Right lobe of liver (tissue), 6 donors: ENCODE data around the gene CYSTM1. TPM values are rescaled to one million over a fixed set of nuclear protein-coding genes. Genes with fewer than 3 reads are reported as not detected.
A peak's percentile ranks its signal among the peaks of the same experiment; 100 is the strongest.

ENCODE experiments used
- ATAC-seq, 4 donors: fragments of 200-7000 bp; cut with Tn5 transposase; one replicate each; pipeline ENCODE4 v1.9.1; 2020; ENCODE audit warnings: mild to moderate bottlenecking in 4 of 4, moderate library complexity in 4 of 4
- DNase-seq, 3 donors: peaks; one replicate each; pipeline ENCODE4 v3.0.0-alpha.2; 2020
- H3K27ac ChIP-seq, 3 donors: fragments of 200-600 bp; one replicate each; pipeline ENCODE4 v1.8.0; 2022
- H3K27me3 ChIP-seq, 2 donors: fragments of 200-600 bp; one replicate each; pipeline ENCODE4 v1.8.0; 2022
- H3K36me3 ChIP-seq, 4 donors: fragments of 200-600 bp; sonication (generic) in 1 of 4; one replicate each; pipeline versions ENCODE4 v1.5.1 to v1.8.0; 2017 to 2022; ENCODE audit warnings: control low read depth in 1 of 4
- H3K4me1 ChIP-seq, 4 donors: fragments of 200-600 bp; sonication (generic) in 1 of 4; one replicate each; pipeline versions ENCODE4 v1.5.1 to v1.8.0; 2017 to 2022; ENCODE audit warnings: control low read depth in 1 of 4
- H3K4me3 ChIP-seq, 3 donors: fragments of 200-600 bp; one replicate each; pipeline ENCODE4 v1.8.0; 2022
- H3K9me3 ChIP-seq, 4 donors: fragments of 200-600 bp; sonication (generic) in 1 of 4; one replicate each; pipeline versions ENCODE4 v1.5.1 to v1.8.0; 2017 to 2022; ENCODE audit warnings: control low read depth in 1 of 4
- CTCF ChIP-seq, 4 donors: fragments of 200-600 bp in 3 of 4; fragments of 450-650 bp in 1 of 4; IDR thresholded peaks; one replicate each; pipeline versions ENCODE4 v1.5.1 to v1.8.0; 2016 to 2022; ENCODE audit warnings: antibody characterized with exemption in 4 of 4, mild to moderate bottlenecking in 2 of 4
- POLR2A ChIP-seq: fragments of 450-650 bp; IDR thresholded peaks from one replicate; pipeline ENCODE4 v1.6.1; 2017; ENCODE audit warnings: antibody characterized with exemption, mild to moderate bottlenecking
- WGBS: methylation state at CpG from one replicate; pipeline ENCODE4 v1.1.6; 2018; ENCODE audit warnings: low coverage, low lambda C conversion rate; ENCODE audit not compliant: insufficient coverage; ENCODE audit errors: missing lambda C conversion rate; 5-methylcytosine and 5-hydroxymethylcytosine counted together
- intact Hi-C, 2 donors: fragments of 100-400 bp; cut with DNase I; formaldehyde crosslinking; loops; one replicate each; pipeline versions ENCODE4 v1.11.2 to v1.14.1; 2022
- total RNA-seq, 6 experiments: library from RNA; depleted of rRNA in 2 of 6; stranded (reverse); fragments of >200 nt in 2 of 6; fragmentation: NEBNext Ultra II Directional in 3 of 6; extraction: Animal tissue kit (Norgen Biotek cat#: 25700) in 3 of 6; gene quantifications; one replicate each; pipeline versions ENCODE4 v1.1.0 to v1.2.4, GENCODE V29; 2016 to 2023
- donor health status: DM: no; HTN: yes; CAD: no.
- donor health status: DM: no; HTN: no; CAD: no.
- donor health status: DM: no; HTN: no; CAD: no.
- donor health status: DM: no; HTN: yes; CAD: no.
- donor health status: DM: no; HTN: yes; CAD: no.

The CYSTM1 gene
- total RNA-seq, 6 experiments from 2014 or later: 15.5 to 78.0 (median 29.8) TPM

DNA sequence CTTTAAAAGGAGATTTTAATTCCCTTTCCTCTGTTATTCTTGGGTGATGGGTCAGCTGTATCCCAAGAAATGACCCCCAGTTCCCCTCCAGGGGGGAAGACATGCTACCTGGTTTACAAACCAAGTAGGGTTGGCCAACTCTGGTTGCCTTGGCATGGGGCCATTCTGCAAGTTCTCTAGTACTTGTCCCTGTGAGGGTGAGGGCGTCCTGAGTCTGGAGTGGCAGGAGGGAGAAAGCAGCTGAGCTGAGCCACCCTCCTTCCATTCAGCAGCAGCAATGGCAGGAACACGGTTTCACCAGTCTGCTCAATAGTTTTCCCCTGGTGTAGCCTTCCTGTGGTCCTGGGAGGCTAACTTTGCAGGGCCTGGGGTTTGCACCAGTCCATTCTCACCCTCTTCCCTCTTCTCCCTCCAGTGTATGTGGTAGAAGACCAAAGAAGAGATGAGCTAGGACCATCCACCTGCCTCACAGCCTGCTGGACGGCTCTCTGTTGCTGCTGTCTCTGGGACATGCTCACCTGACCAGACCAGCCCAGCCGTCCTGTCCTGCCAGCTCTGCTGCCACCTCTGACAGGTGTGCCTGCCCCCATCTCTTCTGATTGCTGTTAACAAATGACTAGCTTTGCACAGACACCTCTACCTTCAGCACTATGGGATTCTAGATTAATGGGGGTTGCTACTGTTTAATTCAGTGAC is 68.0 kb downstream of the CYSTM1 start:
- intact Hi-C loops: loop anchor here (5.0 kb wide), 2 partner anchors 99 to 114 kb away; no protein-coding TSS in a partner anchor
- WGBS: 67% methylated on average over 2 of the region's 4 CpGs
- Histone ChIP-seq H3K27me3 (no peaks in the 10 kb centered on the region), H3K36me3 (peaks cover 0 to 8% (median 3%) of the 10 kb centered on the region in 4 donors), H3K9me3 (no peaks in the 10 kb centered on the region), H3K4me1 (peaks cover 0 to 20% (median 6%) of the 10 kb centered on the region in 4 donors), H3K4me3 (no peak overlapping the region), H3K27ac (no peak overlapping the region)
- ATAC-seq (no peak), DNase-seq (peak in 1 of 3 donors; percentile 71)
- TF ChIP-seq POLR2A (no peak), CTCF (IDR thresholded peaks at IDR 0.05) (no peak)

DNA sequence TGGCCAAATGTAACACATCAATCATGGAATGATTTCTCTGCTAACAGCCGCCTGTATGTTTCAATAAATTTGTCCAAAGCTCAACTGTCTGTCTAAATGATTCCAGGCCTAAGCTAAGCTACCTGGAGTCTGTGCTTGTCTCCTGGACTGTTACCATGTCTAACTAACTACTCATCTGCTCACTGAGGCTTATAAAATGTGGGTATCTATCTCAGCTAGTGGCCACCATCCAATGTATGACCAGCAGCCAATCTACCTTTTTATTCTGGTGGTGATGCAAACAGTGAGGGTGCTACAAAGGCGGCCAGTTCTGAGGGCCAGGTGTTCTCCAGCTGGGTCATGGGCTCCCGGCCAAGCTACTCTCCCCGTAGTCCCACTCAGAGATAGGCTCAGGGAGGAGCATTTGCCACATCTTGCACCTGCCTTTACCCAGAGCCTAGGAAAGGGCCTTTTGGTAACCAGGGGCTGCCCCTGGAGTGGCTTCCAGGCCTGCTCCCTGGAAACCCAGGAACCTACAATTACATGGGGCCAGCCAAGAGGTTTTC is 68.8 kb downstream of the CYSTM1 start:
- Histone ChIP-seq H3K4me3 (no peak overlapping the region), H3K9me3 (no peaks in the 10 kb centered on the region), H3K27ac (no peak overlapping the region), H3K27me3 (no peaks in the 10 kb centered on the region), H3K4me1 (peaks cover 0 to 20% (median 6%) of the 10 kb centered on the region in 4 donors), H3K36me3 (peaks cover 0 to 8% (median 3%) of the 10 kb centered on the region in 4 donors)
- intact Hi-C loops: loop anchor here (5.0 kb wide), 2 partner anchors 99 to 114 kb away; no protein-coding TSS in a partner anchor
- WGBS: 62% methylated on average over 3 of the region's 4 CpGs
- ATAC-seq (no peak), DNase-seq (no peak)
- TF ChIP-seq CTCF (IDR thresholded peaks at IDR 0.05) (no peak), POLR2A (no peak)

DNA sequence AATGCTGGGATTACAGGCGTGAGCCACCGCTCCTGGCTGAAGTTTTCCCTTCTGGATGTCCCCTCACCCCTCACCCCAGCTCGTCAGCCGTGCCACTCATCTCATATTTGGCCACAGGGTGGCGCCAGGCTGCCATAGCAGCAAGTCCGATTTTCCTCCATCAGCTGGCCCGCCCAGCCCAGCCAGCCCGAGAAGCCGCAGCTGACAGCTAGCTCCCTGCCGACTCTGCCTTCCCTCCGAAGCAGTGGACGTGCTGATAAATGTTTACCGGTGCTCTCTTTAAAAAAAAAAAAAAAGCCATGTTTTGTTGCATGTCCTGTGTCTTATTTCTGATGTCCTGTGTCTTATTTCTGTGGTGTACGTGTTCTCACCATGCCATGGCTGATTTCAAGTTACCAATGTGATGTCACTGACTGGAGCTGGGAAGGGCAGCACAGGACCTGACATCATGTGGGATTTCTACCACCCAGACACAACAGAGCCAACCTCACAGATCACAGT is 69.6 kb downstream of the CYSTM1 start:
- peaks cover 0 to 8% (median 3%) of the 10 kb centered on the region in 4 donors for H3K36me3 ChIP-seq
- no peak for TF ChIP-seq POLR2A
- peak; percentile 82 to 91 (median 89) for TF ChIP-seq CTCF (IDR thresholded peaks at IDR 0.05)
- H3K4me1 ChIP-seq: peaks cover 0 to 20% (median 6%) of the 10 kb centered on the region in 4 donors
- intact Hi-C loops: loop anchor here (5.0 kb wide), 3 partner anchors 98 to 113 kb away; no protein-coding TSS in a partner anchor
- DNase-seq (peak; percentile 89 to 90 (median 89)), ATAC-seq (peak; percentile 78 to 83 (median 80))
- WGBS: 11% methylated on average over 13 of the region's 14 CpGs
- no peaks in the 10 kb centered on the region for H3K27me3 ChIP-seq
- H3K4me3 ChIP-seq: no peak overlapping the region
- no peak overlapping the region for H3K27ac ChIP-seq
- no peaks in the 10 kb centered on the region for H3K9me3 ChIP-seq

DNA sequence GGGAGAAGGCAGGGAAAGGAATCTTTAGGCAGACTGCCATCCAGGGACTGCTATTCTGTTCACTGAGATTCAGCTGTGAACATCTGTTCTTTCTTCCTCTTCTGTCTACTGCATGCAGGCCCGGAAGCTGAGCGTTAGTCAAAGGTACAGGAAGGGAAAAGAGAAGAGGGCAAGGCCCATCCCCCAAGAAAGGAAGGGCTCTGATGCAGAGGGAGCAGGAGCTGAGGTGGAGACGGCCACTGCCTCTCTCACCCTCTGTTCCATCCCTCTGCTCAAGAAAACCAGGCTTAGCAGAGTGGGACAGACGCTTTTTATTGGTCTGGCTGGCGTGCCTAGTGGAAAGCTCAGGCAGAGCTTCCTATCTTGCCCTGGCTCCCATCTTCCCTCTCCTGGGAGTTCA is 70.4 kb downstream of the CYSTM1 start:
- WGBS: 70% methylated on average over 3 of the region's 5 CpGs
- Histone ChIP-seq H3K36me3 (peaks cover 0 to 8% (median 3%) of the 10 kb centered on the region in 4 donors), H3K27me3 (no peaks in the 10 kb centered on the region), H3K4me1 (peaks cover 0 to 16% (median 6%) of the 10 kb centered on the region in 4 donors), H3K27ac (no peak overlapping the region), H3K9me3 (no peaks in the 10 kb centered on the region), H3K4me3 (no peak overlapping the region)
- TF ChIP-seq CTCF (IDR thresholded peaks at IDR 0.05): no peak
- no peak for TF ChIP-seq POLR2A
- ATAC-seq (peak in 1 of 4 donors; percentile 5), DNase-seq (no peak)
- intact Hi-C loops: loop anchor here in 1 of 2 donors (5.0 kb wide), 1 partner anchor 107 kb away; no protein-coding TSS in a partner anchor
